HepG2 (cell line): ENCODE data around the gene ITGB7. TPM values are rescaled to one million over a fixed set of nuclear protein-coding genes. Genes with fewer than 3 reads are reported as not detected.

Experiments used
- ATAC-seq: fragments of 200-7000 bp; cut with Tn5 transposase; 3 replicates; pipeline ENCODE4 v1.9.1; 2020; ENCODE audit warnings: mild to moderate bottlenecking, moderate library complexity
- BruUV-seq: library from RNA; stranded (reverse); fragments of 400-500 nt; replicated peaks from 2 replicates; lab custom pipeline; 2021; lab: Mats Ljungman, UMichigan
- CTCF ChIA-PET: fragments of 300-600 bp; formaldehyde crosslinking; extraction: SDS; loops from one replicate; lab custom pipeline; 2021; ENCODE audit warnings: low total read pairs, inconsistent platforms, low intra/inter-chr PET ratio; lab: Yijun Ruan, JAX
- POLR2A ChIA-PET: fragments of 350-600 bp; sonication (Branson Sonifier 250); formaldehyde crosslinking; loops from one replicate; lab custom pipeline; 2020; ENCODE audit warnings: antibody characterized with exemption, inconsistent platforms; lab: Yijun Ruan, JAX
- DNase-seq: peaks from one replicate; pipeline ENCODE4 v3.0.0-alpha.2; 2015; ENCODE audit warnings: low spot score
- FAIRE-seq: peaks from 3 replicates; lab custom pipeline; 2011; peaks lifted over from hg19 to GRCh38; lab: Jason Lieb, UNC
- H2AFZ ChIP-seq: one replicate; pipeline ENCODE4 v1.6.1; 2011; ENCODE audit warnings: low read length, inconsistent platforms
- H3K27ac ChIP-seq: fragments of 300-600 bp; 3 replicates; pipeline ENCODE4 v1.8.0; 2011; ENCODE audit warnings: mixed run types, mild to moderate bottlenecking, mixed read lengths, low read length, inconsistent platforms; ENCODE audit not compliant: insufficient read depth; ENCODE audit errors: extremely low read length
- H3K27me3 ChIP-seq, 2 experiments: fragments of 200-600 bp in 1 of 2; 2 replicates in 1 of 2; 3 replicates in 1 of 2; pipeline versions ENCODE4 v1.6.0 to v1.8.0; 2011; ENCODE audit warnings: low read length in 2 of 2, mild to moderate bottlenecking in 2 of 2, moderate library complexity in 2 of 2, inconsistent platforms in 1 of 2; ENCODE audit not compliant: insufficient read depth in 2 of 2, control insufficient read depth in 1 of 2
- H3K36me3 ChIP-seq, 2 experiments: fragments of 200-600 bp in 1 of 2; replicated peaks in 1 of 2; 2 replicates in 1 of 2; 3 replicates in 1 of 2; pipeline versions ENCODE4 v1.5.1 to v1.8.0; 2011; ENCODE audit warnings: low read length in 2 of 2, inconsistent platforms in 1 of 2; ENCODE audit not compliant: insufficient read depth in 2 of 2, control insufficient read depth in 1 of 2
- H3K4me1 ChIP-seq: 2 replicates; pipeline ENCODE4 v1.5.1; 2012; ENCODE audit warnings: low read length, inconsistent platforms; ENCODE audit not compliant: insufficient read depth
- H3K4me2 ChIP-seq: 2 replicates; pipeline ENCODE4 v1.6.0; 2011; ENCODE audit warnings: low read depth, low read length, inconsistent platforms
- H3K4me3 ChIP-seq, 3 experiments: fragments of 200-600 bp in 1 of 3; sonication (generic), shearing (Covaris generic) in 1 of 3; replicated peaks in 1 of 3; 2 replicates each; pipeline ENCODE4 v1.5.1; 2011 to 2016; ENCODE audit warnings: low read length in 3 of 3, inconsistent platforms in 2 of 3, low read depth in 2 of 3, mild to moderate bottlenecking in 2 of 3, control low read depth in 1 of 3, mixed read lengths in 1 of 3; ENCODE audit not compliant: insufficient read depth in 1 of 3
- H3K79me2 ChIP-seq: one replicate; pipeline ENCODE4 v1.6.1; 2011; ENCODE audit warnings: low read length, inconsistent platforms; ENCODE audit not compliant: insufficient read depth
- H3K9ac ChIP-seq: 2 replicates; pipeline ENCODE4 v1.6.0; 2011; ENCODE audit warnings: mild to moderate bottlenecking, low read depth, low read length, inconsistent platforms; ENCODE audit not compliant: insufficient read depth
- H3K9me3 ChIP-seq: 2 replicates; pipeline ENCODE4 v1.5.1; 2012; ENCODE audit warnings: mild to moderate bottlenecking, low read length
- H4K20me1 ChIP-seq: 2 replicates; pipeline ENCODE4 v1.6.0; 2011; ENCODE audit warnings: inconsistent platforms, mild to moderate bottlenecking, low read length, moderate library complexity; ENCODE audit not compliant: insufficient read depth
- ARID2 ChIP-seq: sonication (generic); formaldehyde crosslinking; IDR thresholded peaks from 2 replicates; pipeline ENCODE4 v1.8.1; 2022; ENCODE audit warnings: mild to moderate bottlenecking, missing genetic modification reagents, borderline replicate concordance
- LCORL ChIP-seq, 2 experiments: fragments of 450-650 bp in 1 of 2; sonication (generic) in 1 of 2; formaldehyde crosslinking in 1 of 2; IDR thresholded peaks; 2 replicates each; pipeline versions ENCODE4 v1.5.0 to v1.6.1; 2017 to 2020; ENCODE audit warnings: antibody characterized with exemption in 1 of 2, missing genetic modification reagents in 1 of 2
- POLR2A ChIP-seq, 2 experiments: IDR thresholded peaks; 2 replicates each; pipeline ENCODE4 v1.6.1; 2011; ENCODE audit warnings: low read depth in 2 of 2, low read length in 2 of 2, mild to moderate bottlenecking in 1 of 2, moderate library complexity in 1 of 2; ENCODE audit not compliant: insufficient read depth in 1 of 2
- POLR2G ChIP-seq: fragments of 200-400 bp; formaldehyde crosslinking; IDR thresholded peaks from 2 replicates; pipeline ENCODE4 v1.6.1; 2018; ENCODE audit warnings: mild to moderate bottlenecking, low read depth, low read length, moderate library complexity
- ZFP82 ChIP-seq: sonication (generic); formaldehyde crosslinking; IDR thresholded peaks from 2 replicates; pipeline ENCODE4 v1.5.1; 2020; ENCODE audit warnings: mild to moderate bottlenecking, missing genetic modification reagents, borderline replicate concordance
- ZNF180 ChIP-seq: sonication (generic); formaldehyde crosslinking; IDR thresholded peaks from 2 replicates; pipeline ENCODE4 v1.4.0; 2020; ENCODE audit warnings: low read depth, missing genetic modification reagents, borderline replicate concordance
- ZNF891 ChIP-seq: sonication (generic); formaldehyde crosslinking; IDR thresholded peaks from 2 replicates; pipeline ENCODE4 v1.5.0; 2020; ENCODE audit warnings: mild to moderate bottlenecking, missing genetic modification reagents
- WGBS: methylation state at CpG from one replicate; pipeline ENCODE4 v1.1.6; 2017; ENCODE audit warnings: low lambda C conversion rate; 5-methylcytosine and 5-hydroxymethylcytosine counted together
- in situ Hi-C: cut with HindIII; loops from 2 replicates; pipeline ENCODE4 v1.10.0; 2017; ENCODE audit warnings: low pct_unique_long_range_greater_than_20kb; ENCODE audit not compliant: extremely low pct_ligation_motif_present
- intact Hi-C: fragments of 100-400 bp; cut with micrococcal nuclease; formaldehyde crosslinking; loops from one replicate; pipeline ENCODE4 v1.10.0; 2022; ENCODE audit not compliant: unreplicated experiment
- polyA plus RNA-seq, 8 experiments: library from polyadenylated mRNA; depleted of rRNA in 3 of 8; stranded (reverse) in 7 of 8; unstranded in 1 of 8; fragments of >200 nt; fragmentation: Illumina TruSeq in 4 of 8; extraction: Trizol in 4 of 8; gene quantifications; 2 replicates each; pipeline versions ENCODE4 v1.2.1 to v1.2.3, GENCODE V29; 2011 to 2016; ENCODE audit warnings: low read depth in 4 of 8, missing spikeins in 1 of 8, mixed read lengths in 1 of 8; ENCODE audit not compliant: insufficient read depth in 1 of 8
- total RNA-seq, 5 experiments: library from RNA; depleted of rRNA; stranded (reverse); fragments of >200 nt; fragmentation: Illumina TruSeq; extraction: Trizol; gene quantifications; 2 replicates each; pipeline ENCODE4 v1.2.3, GENCODE V29; 2016; ENCODE audit warnings: low read depth in 1 of 5

ITGB7 gene
- total and polyA plus RNA-seq, 2 of the 13 experiments (the other 11 are each of a cell fraction or from before 2014, with no cell fraction given): 0.16 to 0.18 TPM

- Histone ChIP-seq H3K27ac (no peak overlapping the region), H3K79me2 (no peaks in the 10 kb centered on the region), H3K9me3 (no peaks in the 10 kb centered on the region), H3K36me3 (peaks cover 15 to 27% of the 10 kb centered on the region in 2 experiments), H4K20me1 (peaks cover 3% of the 10 kb centered on the region; the same call in 1 of the 2 replicates), H3K9ac (no peak overlapping the region), H2AFZ (no peak overlapping the region), H3K4me2 (no peak overlapping the region), H3K4me1 (peaks cover 26% of the 10 kb centered on the region), H3K27me3 (no peaks in the 10 kb centered on the region), H3K4me3 (no peak overlapping the region)
- in situ Hi-C loops: loop anchor here (5.0 kb wide), 2 partner anchors 34 to 129 kb away; no protein-coding TSS in a partner anchor
- ChIA-PET POLR2A (interaction anchor here (1.3 to 2.6 kb wide), 3 partner anchors 31 to 125 kb away, joined by 3 to 10 read pairs (median 4); no protein-coding TSS in a partner anchor), CTCF (interaction anchor here (2.0 kb wide), 1 partner anchor 31 kb away, joined by 23 read pairs; no protein-coding TSS in a partner anchor)
- ATAC-seq: no peak
- TF ChIP-seq POLR2G (peak; percentile 22; the same call in 1 of the 2 replicates), ZNF891 (CRISPR knock-in tag) (no peak), ZNF180 (no peak), ARID2 (CRISPR knock-in tag) (0 out of 2 replicates have a peak, but pooled peaks have one; percentile 35), LCORL (IDR thresholded peaks at IDR 0.05) (no peak), LCORL (CRISPR knock-in tag; IDR thresholded peaks at IDR 0.05) (no peak), ZFP82 (no peak), POLR2A (IDR thresholded peaks at IDR 0.05; ENCODE audit: insufficient read depth in 1 of 2, low read depth in 2 of 2, low read length in 2 of 2) (0 out of 4 replicates have a peak, but pooled peaks of 1 of the 2 experiments have one; percentile 6)
- BruUV-seq: no TSS peak
- 95% methylated on average over 9 of the region's 11 CpGs for WGBS
- no peak for FAIRE-seq
- no peak for DNase-seq
- intact Hi-C loops: loop anchor here (2.0 kb wide), 1 partner anchor 16 kb away; no protein-coding TSS in a partner anchor
These were observed 15.8 kb downstream of the ITGB7 start for GRCh38 chr12:53191096-53191884.
